SH-SY5Y (cell line): ENCODE measurements around the gene FOXP4.

Source experiments
- GATA2 ChIP-seq: IDR thresholded peaks from 2 replicates; pipeline ENCODE4 v1.6.1; 2011; ENCODE audit warnings: mild to moderate bottlenecking, low read depth, low read length
- GATA3 ChIP-seq: IDR thresholded peaks from 2 replicates; pipeline ENCODE4 v1.6.1; 2011; ENCODE audit warnings: low read depth, mild to moderate bottlenecking, low read length, moderate library complexity

DNA sequence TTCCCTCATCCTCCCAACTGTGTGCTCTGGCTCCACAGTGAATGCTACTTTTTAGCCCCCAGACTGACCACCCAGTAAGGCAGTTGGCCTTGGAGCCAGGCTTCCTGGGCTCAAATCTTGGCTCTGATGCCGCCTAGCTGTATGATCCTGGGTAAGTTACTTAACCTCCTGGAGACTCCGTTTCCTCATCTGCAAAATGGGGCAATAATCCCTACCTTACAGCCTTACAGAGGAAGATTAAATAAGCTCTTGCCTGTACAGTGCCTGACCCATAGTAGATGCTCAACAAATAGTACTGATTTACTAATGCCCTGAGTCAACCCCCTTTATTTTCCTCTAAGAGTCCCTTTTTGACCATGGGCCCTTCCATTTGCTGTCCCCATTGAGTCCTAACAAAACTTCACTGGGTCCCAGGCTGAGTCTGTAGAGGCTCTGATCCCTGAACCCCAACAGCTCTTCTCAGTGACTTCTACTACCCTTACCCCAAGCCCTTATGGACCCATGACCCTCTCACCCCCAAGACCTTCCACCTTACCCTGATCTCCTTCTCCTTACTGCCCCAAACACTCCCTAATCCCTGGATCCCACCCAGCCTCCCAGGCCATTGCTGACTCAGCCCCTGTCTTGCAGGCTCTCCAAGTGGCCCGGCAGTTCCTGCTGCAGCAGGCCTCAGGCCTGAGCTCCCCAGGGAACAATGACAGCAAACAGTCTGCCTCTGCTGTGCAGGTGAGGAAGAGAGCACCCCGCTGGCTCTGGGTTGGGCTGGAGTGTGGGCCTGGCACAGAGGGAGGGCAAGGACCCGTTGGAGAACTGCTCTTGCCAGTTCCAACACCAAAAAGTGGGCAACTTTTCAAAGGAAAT, 31.4 kb downstream of the FOXP4 start:
- TF ChIP-seq GATA2, result no peak
- no peak for TF ChIP-seq GATA3
